GM19395 (cell line): Measurements from ENCODE around the gene FFAR3.

Source experiments
- ATAC-seq: cut with Tn5 transposase; IDR thresholded peaks from one replicate; pipeline ENCODE4 v1.9.1; 2021; ENCODE audit warnings: mild to moderate bottlenecking, moderate library complexity; ENCODE audit not compliant: unreplicated experiment

The FFAR3 gene, protein sequence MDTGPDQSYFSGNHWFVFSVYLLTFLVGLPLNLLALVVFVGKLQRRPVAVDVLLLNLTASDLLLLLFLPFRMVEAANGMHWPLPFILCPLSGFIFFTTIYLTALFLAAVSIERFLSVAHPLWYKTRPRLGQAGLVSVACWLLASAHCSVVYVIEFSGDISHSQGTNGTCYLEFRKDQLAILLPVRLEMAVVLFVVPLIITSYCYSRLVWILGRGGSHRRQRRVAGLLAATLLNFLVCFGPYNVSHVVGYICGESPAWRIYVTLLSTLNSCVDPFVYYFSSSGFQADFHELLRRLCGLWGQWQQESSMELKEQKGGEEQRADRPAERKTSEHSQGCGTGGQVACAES

DNA sequence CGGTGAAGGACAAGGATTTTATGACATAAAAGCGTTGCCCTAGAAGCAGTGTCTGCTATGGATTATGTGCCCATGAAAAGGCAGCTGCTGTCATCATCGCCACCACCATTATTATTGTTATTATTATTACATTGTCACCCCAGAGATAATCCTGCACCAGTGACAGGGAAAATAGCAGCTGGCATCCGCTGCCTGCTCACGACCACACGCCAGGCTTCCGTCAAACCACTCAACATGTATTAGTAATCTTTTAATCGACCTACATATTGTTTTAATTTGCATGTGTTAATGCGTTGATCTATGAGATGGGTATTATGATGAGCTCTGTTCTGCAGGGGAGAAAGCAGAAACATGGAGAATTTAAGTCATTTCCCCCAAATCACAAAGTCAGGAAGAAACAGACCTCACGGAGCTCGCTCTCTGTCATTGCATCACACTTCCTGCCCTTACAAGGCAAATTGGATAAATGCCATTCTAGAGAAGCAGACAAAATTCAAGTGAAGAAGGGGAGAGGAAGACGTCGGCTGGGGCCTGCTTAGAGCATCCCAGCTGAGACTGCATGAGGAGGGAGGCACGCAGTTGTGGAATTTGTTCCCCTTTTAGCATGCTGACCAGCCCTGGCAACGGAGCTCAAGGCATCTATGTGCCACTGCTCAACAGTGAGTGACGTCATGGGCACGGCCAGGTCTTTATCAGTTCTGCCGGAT is at the start of gene FFAR3:
FFAR3 (plus strand) TSS at position 594 of the 707 bp plus-strand sequence. CDS start 431 bp downstream, outside the sequence.
- ATAC-seq = no peak

DNA sequence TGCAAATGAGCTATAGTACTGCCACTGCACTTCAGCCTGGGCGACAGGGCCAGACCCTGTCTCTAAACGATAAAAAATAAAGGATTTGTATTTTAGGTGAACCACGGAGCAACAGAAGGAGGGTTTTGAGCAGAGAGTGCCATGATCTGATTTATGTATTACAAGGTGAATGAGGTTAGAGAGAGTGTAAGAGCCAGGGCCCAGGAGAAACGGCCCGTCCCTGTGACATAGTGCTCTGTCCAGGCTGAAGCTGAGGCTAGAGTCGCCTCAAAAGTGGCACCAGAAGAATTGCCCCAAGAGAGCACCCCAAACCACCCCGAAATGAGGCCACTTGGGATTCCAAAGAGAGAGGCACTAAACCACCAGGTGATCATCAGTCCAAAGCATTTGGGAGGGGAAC is 49.4 kb upstream of the FFAR3 start:
- no peak for ATAC-seq

DNA sequence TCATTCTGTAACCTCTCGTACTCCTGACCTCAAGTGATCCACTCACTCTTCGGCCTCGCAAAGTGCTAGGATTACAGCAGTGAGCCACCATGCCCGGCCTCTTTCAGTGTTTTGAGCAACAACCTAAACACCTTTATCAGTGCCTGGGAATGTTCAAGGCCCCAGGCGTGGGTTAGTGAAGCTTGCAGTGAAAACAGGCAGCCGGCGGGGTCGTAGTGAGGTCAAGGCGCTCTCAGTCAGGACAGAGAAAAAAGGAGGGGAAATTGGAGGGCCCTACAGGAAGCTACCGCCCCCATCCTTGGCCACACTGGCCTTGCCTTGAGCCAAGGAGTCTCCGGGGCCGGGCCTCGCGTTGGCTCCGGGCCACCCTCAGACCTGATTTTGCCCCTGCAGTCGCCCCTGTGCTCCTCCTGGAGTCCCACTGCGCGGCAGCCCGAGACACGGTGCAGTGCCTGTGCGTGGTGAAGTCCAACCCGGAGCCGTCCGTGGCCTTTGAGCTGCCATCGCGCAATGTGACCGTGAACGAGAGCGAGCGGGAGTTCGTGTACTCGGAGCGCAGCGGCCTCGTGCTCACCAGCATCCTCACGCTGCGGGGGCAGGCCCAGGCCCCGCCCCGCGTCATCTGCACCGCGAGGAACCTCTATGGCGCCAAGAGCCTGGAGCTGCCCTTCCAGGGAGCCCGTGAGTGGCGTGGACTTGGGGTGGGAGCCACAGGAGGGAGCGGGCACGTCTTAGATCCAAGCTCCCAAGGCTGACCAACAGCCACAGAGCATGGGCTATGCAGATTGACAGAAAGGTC is 48.6 kb upstream of the FFAR3 start:
- ATAC-seq = no peak

DNA sequence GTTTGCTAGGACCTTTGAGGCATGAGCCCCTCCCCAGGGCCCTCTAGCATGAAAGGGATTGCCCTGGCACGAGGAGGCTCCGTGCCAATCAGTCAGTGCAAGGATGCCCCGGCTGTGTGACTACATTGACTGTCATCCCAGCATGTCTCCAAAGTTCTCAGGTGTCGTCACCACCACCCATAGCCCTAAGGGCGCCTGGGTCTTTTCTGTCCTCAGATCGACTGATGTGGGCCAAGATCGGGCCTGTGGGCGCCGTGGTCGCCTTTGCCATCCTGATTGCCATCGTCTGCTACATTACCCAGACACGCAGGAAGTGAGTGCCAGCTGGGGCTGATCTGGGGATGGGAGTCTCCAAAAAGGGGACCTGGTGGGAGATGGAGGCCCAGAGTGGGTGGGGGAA is 47.9 kb upstream of the FFAR3 start:
- ATAC-seq = no peak

DNA sequence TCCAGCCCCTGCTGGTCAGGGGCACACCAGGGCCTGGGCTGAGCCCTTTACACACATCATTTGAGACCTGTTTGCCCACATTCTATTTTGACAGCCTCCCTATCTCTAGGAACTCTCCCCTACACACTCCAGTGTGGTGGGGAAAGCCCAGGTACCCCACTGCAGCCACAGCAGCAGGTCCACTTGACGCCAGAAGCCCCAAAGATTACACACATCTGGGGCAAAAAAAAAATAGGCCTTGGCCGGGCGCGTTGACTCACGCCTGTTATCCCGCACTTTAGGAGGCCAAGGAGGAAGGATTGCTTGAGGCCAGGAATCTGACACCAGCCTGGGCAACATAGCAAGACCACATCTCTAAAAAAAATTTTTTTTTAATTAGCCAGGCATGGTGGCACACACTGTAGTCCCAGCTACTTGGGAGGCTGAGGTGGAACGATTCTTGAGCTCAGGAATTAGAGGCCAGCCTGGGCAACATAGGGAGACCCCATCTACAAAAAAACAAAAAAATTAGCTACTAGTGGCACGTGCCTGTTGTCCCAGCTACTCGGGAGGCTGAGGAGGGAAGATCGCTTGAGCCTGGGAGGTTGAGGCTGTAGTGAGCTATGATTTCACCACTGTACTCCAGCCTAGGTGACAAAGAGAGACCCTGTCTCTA is 47.3 kb upstream of the FFAR3 start:
- ATAC-seq = no peak

DNA sequence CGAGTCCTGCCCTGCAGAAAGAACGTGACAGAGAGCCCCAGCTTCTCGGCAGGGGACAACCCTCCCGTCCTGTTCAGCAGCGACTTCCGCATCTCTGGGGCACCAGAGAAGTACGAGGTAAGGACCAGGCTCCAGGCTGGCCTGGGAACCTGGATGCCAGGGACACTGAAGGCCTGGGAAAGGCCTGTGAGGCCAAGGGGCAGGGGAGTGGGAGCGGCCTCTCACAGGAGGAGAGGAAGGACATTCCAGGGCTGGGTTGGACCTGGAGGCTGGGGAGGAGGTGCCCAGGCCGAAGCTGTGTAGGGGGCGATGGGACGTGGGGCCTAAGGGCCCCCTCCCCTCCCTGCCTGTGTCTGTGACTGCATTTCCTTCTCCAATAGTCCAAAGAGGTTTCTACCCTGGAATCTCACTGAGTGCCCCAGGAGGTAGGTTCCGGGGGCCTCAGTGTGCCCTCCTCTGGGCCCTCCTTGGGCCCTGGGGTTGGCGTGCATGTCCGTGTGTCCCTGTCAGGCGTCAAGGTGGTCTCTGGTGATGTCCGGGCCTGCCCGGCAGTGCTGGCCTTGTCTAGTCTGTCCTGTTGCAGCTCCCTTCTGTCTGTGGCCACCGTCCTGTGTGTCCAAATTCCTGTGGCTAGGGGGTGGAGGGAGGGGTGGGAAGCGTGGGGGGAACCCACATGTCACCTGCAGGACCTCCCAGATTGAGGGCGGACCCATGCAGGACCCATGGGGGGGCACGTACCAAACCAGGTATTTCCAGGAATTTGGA is 46.2 kb upstream of the FFAR3 start:
- ATAC-seq = no peak

DNA sequence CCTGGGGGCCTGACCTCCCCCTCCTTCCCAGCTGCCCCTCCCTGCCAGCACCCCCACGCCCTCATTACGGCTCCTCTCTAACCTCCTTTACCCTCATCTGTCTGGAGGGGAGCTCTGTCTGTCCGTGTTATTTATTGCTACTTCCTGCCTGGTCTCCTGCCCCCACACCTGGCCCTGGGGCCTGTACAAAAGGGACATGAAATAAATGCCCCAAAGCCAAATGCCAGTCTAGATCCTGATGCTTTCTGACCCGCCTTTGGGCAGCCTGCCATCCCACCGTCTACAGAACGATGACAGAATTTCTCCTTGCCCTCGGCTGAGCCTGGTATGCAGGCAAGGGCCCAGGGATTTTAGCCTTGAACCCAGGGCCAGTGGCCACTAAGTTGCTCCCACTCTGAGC is 44.7 kb upstream of the FFAR3 start:
- no peak for ATAC-seq

DNA sequence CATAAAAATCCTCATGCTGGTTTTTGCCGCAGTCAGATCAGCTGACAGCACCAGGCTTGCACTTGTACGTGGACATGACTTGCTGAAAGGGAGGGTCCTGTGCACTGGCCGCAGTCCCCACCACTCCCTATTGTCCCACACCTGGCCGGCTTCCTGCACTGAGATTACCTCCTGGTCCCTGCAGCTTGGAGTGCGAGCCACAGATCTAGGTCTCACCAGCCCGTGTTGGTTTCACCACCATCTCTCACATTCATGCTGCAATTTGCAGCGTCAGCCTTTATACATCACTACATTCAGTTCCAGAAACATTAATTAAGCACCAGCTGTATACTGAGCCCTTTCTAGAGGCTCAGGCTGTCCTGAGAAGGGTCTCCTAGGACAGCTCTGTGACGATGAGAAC is 44.2 kb upstream of the FFAR3 start:
- ATAC-seq = no peak

DNA sequence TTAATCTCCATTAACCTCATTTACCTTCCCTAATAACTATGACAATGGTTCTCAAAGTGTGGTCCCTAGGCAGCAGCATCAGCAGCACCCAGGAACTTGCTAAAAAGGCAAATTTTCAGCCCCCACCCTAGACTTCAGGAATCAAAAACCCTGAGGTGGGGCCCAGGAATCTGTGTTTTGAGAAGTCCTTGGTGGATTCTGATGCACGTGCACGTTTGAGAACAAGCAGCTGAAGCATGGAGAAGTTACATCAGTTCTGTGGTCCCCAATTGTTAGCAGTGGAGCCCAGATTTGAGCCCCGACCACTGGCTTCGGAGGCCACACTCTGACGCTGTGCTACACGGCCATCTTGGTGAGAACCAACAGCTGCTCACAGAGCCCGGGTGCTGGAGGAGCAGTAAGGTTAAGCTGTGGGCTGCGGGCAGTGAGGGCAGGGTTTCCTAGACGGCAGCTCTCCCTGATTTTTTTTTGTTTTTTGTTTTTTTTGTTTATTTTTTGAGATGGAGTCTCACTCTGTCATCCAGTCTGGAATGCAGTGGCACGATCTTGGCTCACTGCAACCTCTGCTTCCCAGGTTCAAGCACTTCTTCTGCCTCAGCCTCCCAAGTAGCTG is 43.3 kb upstream of the FFAR3 start:
- ATAC-seq = no peak

DNA sequence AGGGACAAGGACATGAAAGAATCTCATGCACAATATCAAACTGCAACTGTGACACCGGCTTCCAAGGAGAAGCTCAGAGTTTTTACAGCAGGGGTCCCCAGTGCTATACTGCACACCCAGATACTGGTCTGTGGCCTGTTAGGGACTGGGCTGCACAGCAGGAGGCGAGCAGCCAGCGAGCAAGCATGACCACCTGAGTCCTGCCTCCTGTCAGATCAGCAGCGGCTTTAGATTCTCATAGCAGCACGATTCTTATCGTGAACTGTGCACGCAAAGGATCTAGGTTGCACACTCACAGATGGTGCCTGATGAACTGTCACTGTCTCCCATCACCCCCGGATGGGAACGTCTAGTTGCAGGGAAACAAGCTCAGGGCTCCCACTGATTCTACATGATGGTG is 42.4 kb upstream of the FFAR3 start:
- no peak for ATAC-seq

DNA sequence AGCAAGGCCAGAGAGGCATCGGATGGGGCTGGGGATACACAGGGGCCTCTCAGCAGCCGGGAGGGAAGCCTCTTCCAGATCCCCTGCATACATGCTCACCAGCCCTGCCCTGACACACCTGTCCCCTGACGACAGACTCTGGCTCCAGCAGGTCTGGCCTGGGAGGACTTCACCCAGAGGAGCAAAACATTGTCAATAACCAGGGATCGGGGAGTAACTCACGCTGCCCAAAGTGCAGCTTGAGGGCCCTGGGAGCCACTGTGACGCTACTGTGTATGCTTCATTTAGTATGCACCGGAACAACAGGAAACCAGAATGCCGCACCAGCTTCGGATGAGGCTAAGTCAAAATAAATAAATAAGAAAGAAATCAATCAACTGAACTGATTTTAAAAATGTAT is 41.7 kb upstream of the FFAR3 start:
- no peak for ATAC-seq

DNA sequence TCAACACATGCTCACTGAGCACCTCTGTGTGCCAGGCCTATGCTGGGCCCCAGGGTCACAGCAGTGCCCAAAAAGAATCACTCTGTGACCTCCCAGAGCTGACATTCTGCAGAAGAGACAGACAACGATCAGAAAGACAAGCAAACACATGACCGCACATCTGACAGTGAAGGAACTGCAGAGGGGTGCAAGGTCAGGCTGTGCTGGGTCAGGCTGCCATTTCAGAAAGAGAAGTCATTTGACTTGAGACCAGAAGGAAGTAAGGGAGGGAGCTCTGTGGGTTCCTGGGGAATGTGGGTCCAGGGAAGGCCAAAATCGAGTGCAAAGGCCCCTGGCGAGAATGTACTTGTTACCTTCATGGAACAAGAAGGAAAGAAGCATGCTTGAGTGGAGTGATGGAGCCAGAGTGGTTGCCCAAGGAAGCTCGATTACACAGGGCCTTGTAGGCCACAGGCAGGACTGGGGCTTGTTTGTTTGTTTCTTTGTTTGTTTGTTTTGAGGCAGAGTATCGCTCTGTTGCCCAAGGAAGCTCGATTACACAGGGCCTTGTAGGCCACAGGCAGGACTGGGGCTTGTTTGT is 40.7 kb upstream of the FFAR3 start:
- ATAC-seq = no peak

DNA sequence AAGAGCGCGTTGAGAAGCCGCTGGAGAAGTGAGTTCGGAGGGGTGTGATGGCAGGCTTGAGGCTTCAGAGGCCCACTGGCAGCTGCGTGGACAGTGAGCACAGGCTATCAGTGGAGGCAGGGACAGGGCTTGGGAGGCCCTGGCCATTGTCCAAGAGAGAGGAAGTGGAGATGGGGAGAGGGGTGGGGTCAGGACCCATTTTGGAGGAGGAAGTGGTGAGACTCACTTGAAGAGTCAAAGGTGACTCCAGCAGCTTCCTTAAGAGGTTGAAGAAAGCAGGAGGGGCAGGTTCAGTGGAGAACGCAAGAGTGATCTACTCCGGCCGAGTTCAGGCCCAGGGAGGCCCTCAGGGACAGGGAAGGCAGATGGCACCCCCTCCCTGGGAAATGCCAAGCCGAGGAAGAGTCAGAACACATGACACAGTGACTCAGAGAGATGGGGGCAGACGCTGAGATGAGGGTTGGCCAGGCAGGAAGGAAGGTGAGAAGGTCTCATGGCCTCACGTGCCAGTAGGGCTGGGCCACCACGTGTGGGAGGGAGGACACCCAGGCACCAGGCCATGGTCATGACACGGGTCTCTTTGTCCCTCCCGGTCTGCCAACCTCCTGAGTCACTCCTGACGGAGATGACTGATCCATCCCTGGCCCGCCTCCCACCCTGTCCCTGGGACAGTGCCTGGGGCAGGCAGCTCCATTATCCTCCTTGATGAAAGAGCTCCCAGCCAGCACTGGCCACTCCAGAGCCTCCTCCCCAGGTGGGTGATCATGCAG is 39.4 kb upstream of the FFAR3 start:
- ATAC-seq = no peak

DNA sequence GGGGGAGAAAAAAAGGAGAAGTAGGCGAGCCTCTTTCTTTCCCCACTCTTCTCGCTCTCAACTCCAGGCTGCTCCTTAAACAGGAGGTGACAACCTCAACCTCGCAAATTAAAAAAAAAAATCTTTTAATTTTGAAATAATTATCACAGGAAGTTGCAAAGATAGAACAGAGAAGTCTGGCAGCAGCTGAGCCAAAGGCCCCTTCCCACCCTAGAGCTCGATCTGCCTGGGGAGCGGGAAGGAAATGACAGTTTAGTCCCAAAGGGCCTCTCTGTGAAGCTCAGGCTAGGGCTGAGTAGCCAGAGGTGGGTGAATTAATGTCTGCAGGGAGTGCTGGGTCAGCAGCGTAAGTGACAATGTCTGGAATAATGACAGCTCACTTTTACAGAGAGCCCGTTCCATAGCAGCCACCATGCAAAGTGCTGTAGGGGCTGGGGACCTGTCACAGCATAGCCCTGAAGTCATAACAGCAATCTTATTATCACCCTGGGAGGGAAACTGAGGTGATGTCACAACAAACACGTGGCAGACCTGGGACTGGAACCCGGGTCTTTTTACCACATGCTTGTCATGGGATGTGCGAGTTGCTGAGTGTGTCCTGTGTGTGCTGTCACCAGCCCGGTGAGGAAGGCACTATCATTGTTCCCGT is 38.1 kb upstream of the FFAR3 start:
- no peak for ATAC-seq

DNA sequence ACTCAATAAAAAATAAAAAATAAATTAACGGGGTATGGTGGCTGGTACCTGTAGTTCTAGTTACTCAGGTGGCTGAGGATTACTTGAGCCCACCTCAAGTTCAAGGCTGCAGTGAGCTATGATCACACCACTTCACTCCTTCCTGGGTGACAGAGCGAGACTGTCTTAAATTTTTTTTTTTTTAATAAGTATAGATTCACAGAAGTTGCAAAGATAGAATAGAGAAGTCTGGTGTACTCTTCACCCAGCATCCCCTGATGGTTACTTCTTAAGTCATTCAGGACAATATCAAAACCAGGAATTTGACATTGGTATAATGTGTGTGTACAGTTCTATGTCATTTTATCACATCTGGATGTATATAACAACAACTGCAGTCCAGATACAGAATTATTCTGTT is 37.0 kb upstream of the FFAR3 start:
- no peak for ATAC-seq

DNA sequence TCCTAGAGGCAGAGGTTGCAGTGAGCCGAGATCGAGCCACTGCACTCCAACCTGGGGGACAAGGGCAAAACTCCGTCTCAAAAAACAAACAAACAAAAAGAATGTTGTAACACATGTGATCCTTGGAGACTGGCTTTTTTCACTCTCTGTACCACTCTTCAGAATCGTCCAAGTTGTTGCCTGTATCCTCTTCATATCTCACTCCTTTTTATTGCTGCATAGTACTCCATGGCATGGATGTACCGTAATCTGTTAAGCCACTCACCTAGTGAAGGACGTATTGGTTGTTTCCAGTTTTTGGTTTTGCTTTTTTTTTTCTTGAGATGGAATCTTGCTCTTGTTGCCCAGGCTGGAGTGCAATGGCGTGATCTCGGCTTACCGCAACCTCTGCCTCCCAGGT is 36.2 kb upstream of the FFAR3 start:
- ATAC-seq = no peak

DNA sequence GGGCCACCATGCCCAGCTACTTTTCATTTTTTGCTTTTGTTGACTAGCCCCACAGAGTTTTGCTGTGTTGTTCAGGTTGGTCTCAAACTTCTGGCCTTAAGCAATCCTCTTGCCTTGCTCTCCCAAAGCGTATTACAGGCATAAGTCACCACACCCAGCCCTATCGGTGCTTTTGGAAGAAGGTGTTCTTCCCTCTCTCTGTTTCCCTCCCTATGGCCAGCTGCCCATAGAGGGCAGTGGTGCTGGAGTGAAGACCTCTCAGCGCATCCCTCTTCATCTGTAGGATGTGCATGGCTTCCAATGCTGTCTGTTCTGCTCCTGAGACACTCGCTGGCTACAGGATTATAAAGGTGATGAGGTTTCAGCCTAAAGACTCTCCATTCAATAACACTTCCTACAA is 30.6 kb upstream of the FFAR3 start:
- no peak for ATAC-seq

DNA sequence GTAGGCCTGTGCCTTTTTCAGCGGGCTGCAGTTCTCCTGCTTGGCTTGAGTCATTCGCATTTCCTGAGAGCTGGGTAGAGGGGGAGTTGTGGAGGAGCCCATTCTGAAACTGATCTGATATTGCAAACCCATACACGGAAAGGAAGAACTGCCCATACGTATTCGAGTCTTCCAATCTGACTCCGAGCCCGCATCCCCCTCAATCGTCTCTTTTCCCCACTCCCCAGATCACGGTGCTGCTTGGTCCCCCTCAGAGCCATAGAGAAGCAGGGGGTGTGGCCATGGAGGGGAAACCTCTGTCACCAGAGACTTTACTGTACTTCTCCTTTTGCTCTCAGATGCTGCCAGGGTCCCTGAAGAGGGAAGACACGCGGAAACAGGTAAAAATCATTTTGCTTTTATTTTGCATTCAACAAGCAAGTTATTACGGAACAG is 29.4 kb upstream of the FFAR3 start, which contains the start of gene CD22:
CD22 (plus strand) TSS at position 337 of the 435 bp plus-strand sequence. CDS start 2,854 bp downstream, outside the sequence.
- peak; percentile 43 for ATAC-seq
